HG02571 (cell line): ENCODE data around the gene STX7.

Experiments used
- ATAC-seq: cut with Tn5 transposase; IDR thresholded peaks from one replicate; pipeline ENCODE4 v1.9.1; 2021; ENCODE audit warnings: mild to moderate bottlenecking, moderate library complexity; ENCODE audit not compliant: unreplicated experiment

The STX7 gene

GRCh38 chr6:132506869-132507808 lies 5.8 kb downstream of the STX7 start:
- no peak for ATAC-seq

- ATAC-seq: no peak
Observed at GRCh38 chr6:132506461-132506860, 6.5 kb downstream of the STX7 start.

GRCh38 chr6:132505158-132505557 lies 7.8 kb downstream of the STX7 start:
- no peak for ATAC-seq

GRCh38 chr6:132504757-132505156 lies 8.2 kb downstream of the STX7 start:
- ATAC-seq: no peak

GRCh38 chr6:132499757-132500156 lies 13.2 kb downstream of the STX7 start:
- ATAC-seq: no peak

- ATAC-seq: peak; percentile 52
Observed at GRCh38 chr6:132498638-132499037, 14.3 kb downstream of the STX7 start.

- ATAC-seq: no peak
Observed at GRCh38 chr6:132496519-132497180, 16.3 kb downstream of the STX7 start.

- ATAC-seq: peak; percentile 53
Observed at GRCh38 chr6:132495604-132496079, 17.3 kb downstream of the STX7 start.

GRCh38 chr6:132494954-132495353 lies 18.0 kb downstream of the STX7 start:
- ATAC-seq: no peak

GRCh38 chr6:132491881-132492280 lies 21.0 kb downstream of the STX7 start:
- ATAC-seq: no peak

GRCh38 chr6:132491303-132491702 lies 21.6 kb downstream of the STX7 start:
- ATAC-seq: no peak

- peak; percentile 66 for ATAC-seq
Observed at GRCh38 chr6:132490478-132491204, 22.3 kb downstream of the STX7 start.

GRCh38 chr6:132490024-132490423 lies 22.9 kb downstream of the STX7 start:
- ATAC-seq: peak; percentile 38

GRCh38 chr6:132489376-132489775 lies 23.5 kb downstream of the STX7 start:
- no peak for ATAC-seq

GRCh38 chr6:132487762-132488161 lies 25.2 kb downstream of the STX7 start:
- no peak for ATAC-seq

GRCh38 chr6:132484680-132485018 lies 28.3 kb downstream of the STX7 start:
- no peak for ATAC-seq

- ATAC-seq: peak; percentile 72
Observed at GRCh38 chr6:132483779-132484679, 28.9 kb downstream of the STX7 start.

- ATAC-seq: no peak
Observed at GRCh38 chr6:132482581-132482980, 30.3 kb downstream of the STX7 start.

- ATAC-seq: no peak
Observed at GRCh38 chr6:132481189-132481588, 31.7 kb downstream of the STX7 start.

- ATAC-seq: no peak
Observed at GRCh38 chr6:132479131-132479530, 33.8 kb downstream of the STX7 start.
